ENCODE results near the gene FOXK1.

FOXK1 gene

GRCh38 chr7:4784799-4785198, 102.7 kb downstream of the FOXK1 start:
- Histone ChIP-seq H3K27me3 (ENCODE audit: insufficient read depth, low read length, poor library complexity) (no peaks in the 10 kb centered on the region), H3K4me3 (ENCODE audit: low read length) (no peak overlapping the region), H2AK5ac (ENCODE audit: low read length) (no peak overlapping the region), H3K36me3 (ENCODE audit: control insufficient read depth, insufficient read depth, low read length) (no peaks in the 10 kb centered on the region), H3K4ac (ENCODE audit: low read depth, low read length) (no peak overlapping the region), H2BK5ac (ENCODE audit: low read length) (no peak overlapping the region), H3K79me1 (ENCODE audit: low read length) (no peaks in the 10 kb centered on the region), H2BK15ac (replicated peaks; ENCODE audit: low read depth) (no peak overlapping the region), H4K5ac (ENCODE audit: low read length) (no peak overlapping the region), H3K27ac (ENCODE audit: low read depth, low read length) (no peak overlapping the region), H3K18ac (ENCODE audit: low read length) (no peak overlapping the region), H3K4me1 (ENCODE audit: control insufficient read depth, low read depth, low read length) (no peaks in the 10 kb centered on the region), H2BK120ac (ENCODE audit: low read depth, low read length) (no peak overlapping the region), H4K8ac (ENCODE audit: low read depth, low read length) (no peak overlapping the region), H3K4me2 (ENCODE audit: low read length) (no peak overlapping the region), H3K23ac (ENCODE audit: low read length) (no peak overlapping the region), H3K79me2 (ENCODE audit: control insufficient read depth, insufficient read depth, low read length) (no peaks in the 10 kb centered on the region), H3K9ac (ENCODE audit: low read length) (no peak overlapping the region), H3K56ac (ENCODE audit: low read length) (no peak overlapping the region)
- no CpG with 5 or more reads among the region's 19 CpGs for WGBS (ENCODE audit: extremely low coverage, insufficient coverage, low lambda C conversion rate)
- no peak for DNase-seq

GRCh38 chr7:4785371-4785770, 103.3 kb downstream of the FOXK1 start:
- Histone ChIP-seq H3K56ac (ENCODE audit: low read length) (no peak overlapping the region), H3K4me1 (ENCODE audit: control insufficient read depth, low read depth, low read length) (no peaks in the 10 kb centered on the region), H2AK5ac (ENCODE audit: low read length) (no peak overlapping the region), H3K4me2 (ENCODE audit: low read length) (no peak overlapping the region), H3K79me1 (ENCODE audit: low read length) (no peaks in the 10 kb centered on the region), H2BK15ac (replicated peaks; ENCODE audit: low read depth) (no peak overlapping the region), H2BK5ac (ENCODE audit: low read length) (no peak overlapping the region), H3K27ac (ENCODE audit: low read depth, low read length) (no peak overlapping the region), H3K36me3 (ENCODE audit: control insufficient read depth, insufficient read depth, low read length) (no peaks in the 10 kb centered on the region), H4K8ac (ENCODE audit: low read depth, low read length) (no peak overlapping the region), H3K27me3 (ENCODE audit: insufficient read depth, low read length, poor library complexity) (no peaks in the 10 kb centered on the region), H3K4ac (ENCODE audit: low read depth, low read length) (no peak overlapping the region), H3K9ac (ENCODE audit: low read length) (no peak overlapping the region), H3K4me3 (ENCODE audit: low read length) (no peak overlapping the region), H4K5ac (ENCODE audit: low read length) (no peak overlapping the region), H3K79me2 (ENCODE audit: control insufficient read depth, insufficient read depth, low read length) (no peaks in the 10 kb centered on the region), H3K23ac (ENCODE audit: low read length) (no peak overlapping the region), H3K18ac (ENCODE audit: low read length) (no peak overlapping the region), H2BK120ac (ENCODE audit: low read depth, low read length) (no peak overlapping the region)
- no peak for DNase-seq
- no CpG with 5 or more reads among the region's 20 CpGs for WGBS (ENCODE audit: extremely low coverage, insufficient coverage, low lambda C conversion rate)

- Histone ChIP-seq H2BK120ac (ENCODE audit: low read depth, low read length) (no peak overlapping the region), H2BK5ac (ENCODE audit: low read length) (no peak overlapping the region), H2AK5ac (ENCODE audit: low read length) (no peak overlapping the region), H3K27me3 (ENCODE audit: insufficient read depth, low read length, poor library complexity) (no peaks in the 10 kb centered on the region), H3K4me2 (ENCODE audit: low read length) (no peak overlapping the region), H3K79me2 (ENCODE audit: control insufficient read depth, insufficient read depth, low read length) (no peaks in the 10 kb centered on the region), H3K79me1 (ENCODE audit: low read length) (no peaks in the 10 kb centered on the region), H3K18ac (ENCODE audit: low read length) (no peak overlapping the region), H3K36me3 (ENCODE audit: control insufficient read depth, insufficient read depth, low read length) (no peaks in the 10 kb centered on the region), H3K9ac (ENCODE audit: low read length) (no peak overlapping the region), H4K8ac (ENCODE audit: low read depth, low read length) (no peak overlapping the region), H3K23ac (ENCODE audit: low read length) (no peak overlapping the region), H3K4me1 (ENCODE audit: control insufficient read depth, low read depth, low read length) (no peaks in the 10 kb centered on the region), H3K4me3 (ENCODE audit: low read length) (no peak overlapping the region), H3K56ac (ENCODE audit: low read length) (no peak overlapping the region), H3K27ac (ENCODE audit: low read depth, low read length) (no peak overlapping the region), H4K5ac (ENCODE audit: low read length) (no peak overlapping the region), H3K4ac (ENCODE audit: low read depth, low read length) (no peak overlapping the region), H2BK15ac (replicated peaks; ENCODE audit: low read depth) (no peak overlapping the region)
- DNase-seq, result no peak
- WGBS (ENCODE audit: extremely low coverage, insufficient coverage, low lambda C conversion rate), result no CpG with 5 or more reads among the region's 17 CpGs
These were observed 103.9 kb downstream of the FOXK1 start for GRCh38 chr7:4786015-4786414.

GRCh38 chr7:4787541-4787940, 105.4 kb downstream of the FOXK1 start:
- no peak overlapping the region for H4K8ac ChIP-seq (ENCODE audit: low read depth, low read length)
- H2BK15ac ChIP-seq (replicated peaks; ENCODE audit: low read depth), result no peak overlapping the region
- no peak overlapping the region for H3K4me3 ChIP-seq (ENCODE audit: low read length)
- H3K27me3 ChIP-seq (ENCODE audit: insufficient read depth, low read length, poor library complexity), result no peaks in the 10 kb centered on the region
- no peak overlapping the region for H2BK5ac ChIP-seq (ENCODE audit: low read length)
- H3K18ac ChIP-seq (ENCODE audit: low read length), result no peak overlapping the region
- no peaks in the 10 kb centered on the region for H3K36me3 ChIP-seq (ENCODE audit: control insufficient read depth, insufficient read depth, low read length)
- H3K79me2 ChIP-seq (ENCODE audit: control insufficient read depth, insufficient read depth, low read length), result no peaks in the 10 kb centered on the region
- no peak overlapping the region for H2AK5ac ChIP-seq (ENCODE audit: low read length)
- no peak overlapping the region for H3K4ac ChIP-seq (ENCODE audit: low read depth, low read length)
- H3K56ac ChIP-seq (ENCODE audit: low read length), result no peak overlapping the region
- no peak overlapping the region for H2BK120ac ChIP-seq (ENCODE audit: low read depth, low read length)
- H3K27ac ChIP-seq (ENCODE audit: low read depth, low read length), result no peak overlapping the region
- H3K9ac ChIP-seq (ENCODE audit: low read length), result no peak overlapping the region
- H4K5ac ChIP-seq (ENCODE audit: low read length), result no peak overlapping the region
- H3K23ac ChIP-seq (ENCODE audit: low read length), result no peak overlapping the region
- H3K4me1 ChIP-seq (ENCODE audit: control insufficient read depth, low read depth, low read length), result no peaks in the 10 kb centered on the region
- H3K79me1 ChIP-seq (ENCODE audit: low read length), result no peaks in the 10 kb centered on the region
- WGBS (ENCODE audit: extremely low coverage, insufficient coverage, low lambda C conversion rate), result no CpG with 5 or more reads among the region's 17 CpGs
- DNase-seq, result no peak
- H3K4me2 ChIP-seq (ENCODE audit: low read length), result no peak overlapping the region

- Histone ChIP-seq H3K79me2 (ENCODE audit: control insufficient read depth, insufficient read depth, low read length) (no peaks in the 10 kb centered on the region), H3K18ac (ENCODE audit: low read length) (no peak overlapping the region), H4K5ac (ENCODE audit: low read length) (no peak overlapping the region), H2BK5ac (ENCODE audit: low read length) (no peak overlapping the region), H3K36me3 (ENCODE audit: control insufficient read depth, insufficient read depth, low read length) (no peaks in the 10 kb centered on the region), H2BK120ac (ENCODE audit: low read depth, low read length) (no peak overlapping the region), H3K23ac (ENCODE audit: low read length) (no peak overlapping the region), H3K27ac (ENCODE audit: low read depth, low read length) (no peak overlapping the region), H2BK15ac (replicated peaks; ENCODE audit: low read depth) (no peak overlapping the region), H3K9ac (ENCODE audit: low read length) (no peak overlapping the region), H3K4me3 (ENCODE audit: low read length) (no peak overlapping the region), H4K8ac (ENCODE audit: low read depth, low read length) (no peak overlapping the region), H3K4ac (ENCODE audit: low read depth, low read length) (no peak overlapping the region), H3K4me2 (ENCODE audit: low read length) (no peak overlapping the region), H2AK5ac (ENCODE audit: low read length) (no peak overlapping the region), H3K79me1 (ENCODE audit: low read length) (no peaks in the 10 kb centered on the region), H3K56ac (ENCODE audit: low read length) (no peak overlapping the region), H3K4me1 (ENCODE audit: control insufficient read depth, low read depth, low read length) (no peaks in the 10 kb centered on the region), H3K27me3 (ENCODE audit: insufficient read depth, low read length, poor library complexity) (no peaks in the 10 kb centered on the region)
- WGBS (ENCODE audit: extremely low coverage, insufficient coverage, low lambda C conversion rate), result no CpG with 5 or more reads among the region's 23 CpGs
- no peak for DNase-seq
These were observed 106.0 kb downstream of the FOXK1 start for GRCh38 chr7:4787947-4788626.

GRCh38 chr7:4788627-4789189, 106.6 kb downstream of the FOXK1 start:
- no CpG with 5 or more reads among the region's 27 CpGs for WGBS (ENCODE audit: extremely low coverage, insufficient coverage, low lambda C conversion rate)
- H3K79me2 ChIP-seq (ENCODE audit: control insufficient read depth, insufficient read depth, low read length), result no peaks in the 10 kb centered on the region
- H3K4me3 ChIP-seq (ENCODE audit: low read length), result no peak overlapping the region
- no peaks in the 10 kb centered on the region for H3K27me3 ChIP-seq (ENCODE audit: insufficient read depth, low read length, poor library complexity)
- no peak overlapping the region for H3K56ac ChIP-seq (ENCODE audit: low read length)
- no peaks in the 10 kb centered on the region for H3K36me3 ChIP-seq (ENCODE audit: control insufficient read depth, insufficient read depth, low read length)
- no peaks in the 10 kb centered on the region for H3K79me1 ChIP-seq (ENCODE audit: low read length)
- no peak overlapping the region for H2BK5ac ChIP-seq (ENCODE audit: low read length)
- H3K4ac ChIP-seq (ENCODE audit: low read depth, low read length), result no peak overlapping the region
- no peak for DNase-seq
- H3K9ac ChIP-seq (ENCODE audit: low read length), result no peak overlapping the region
- H2BK120ac ChIP-seq (ENCODE audit: low read depth, low read length), result no peak overlapping the region
- H4K8ac ChIP-seq (ENCODE audit: low read depth, low read length), result no peak overlapping the region
- no peak overlapping the region for H2AK5ac ChIP-seq (ENCODE audit: low read length)
- H3K4me2 ChIP-seq (ENCODE audit: low read length), result no peak overlapping the region
- H3K23ac ChIP-seq (ENCODE audit: low read length), result no peak overlapping the region
- no peak overlapping the region for H3K27ac ChIP-seq (ENCODE audit: low read depth, low read length)
- no peak overlapping the region for H3K18ac ChIP-seq (ENCODE audit: low read length)
- H3K4me1 ChIP-seq (ENCODE audit: control insufficient read depth, low read depth, low read length), result no peaks in the 10 kb centered on the region
- H4K5ac ChIP-seq (ENCODE audit: low read length), result no peak overlapping the region
- no peak overlapping the region for H2BK15ac ChIP-seq (replicated peaks; ENCODE audit: low read depth)

Data from mesendoderm (in vitro differentiated cells).